ENCODE results near the gene MYPOP.

DNA sequence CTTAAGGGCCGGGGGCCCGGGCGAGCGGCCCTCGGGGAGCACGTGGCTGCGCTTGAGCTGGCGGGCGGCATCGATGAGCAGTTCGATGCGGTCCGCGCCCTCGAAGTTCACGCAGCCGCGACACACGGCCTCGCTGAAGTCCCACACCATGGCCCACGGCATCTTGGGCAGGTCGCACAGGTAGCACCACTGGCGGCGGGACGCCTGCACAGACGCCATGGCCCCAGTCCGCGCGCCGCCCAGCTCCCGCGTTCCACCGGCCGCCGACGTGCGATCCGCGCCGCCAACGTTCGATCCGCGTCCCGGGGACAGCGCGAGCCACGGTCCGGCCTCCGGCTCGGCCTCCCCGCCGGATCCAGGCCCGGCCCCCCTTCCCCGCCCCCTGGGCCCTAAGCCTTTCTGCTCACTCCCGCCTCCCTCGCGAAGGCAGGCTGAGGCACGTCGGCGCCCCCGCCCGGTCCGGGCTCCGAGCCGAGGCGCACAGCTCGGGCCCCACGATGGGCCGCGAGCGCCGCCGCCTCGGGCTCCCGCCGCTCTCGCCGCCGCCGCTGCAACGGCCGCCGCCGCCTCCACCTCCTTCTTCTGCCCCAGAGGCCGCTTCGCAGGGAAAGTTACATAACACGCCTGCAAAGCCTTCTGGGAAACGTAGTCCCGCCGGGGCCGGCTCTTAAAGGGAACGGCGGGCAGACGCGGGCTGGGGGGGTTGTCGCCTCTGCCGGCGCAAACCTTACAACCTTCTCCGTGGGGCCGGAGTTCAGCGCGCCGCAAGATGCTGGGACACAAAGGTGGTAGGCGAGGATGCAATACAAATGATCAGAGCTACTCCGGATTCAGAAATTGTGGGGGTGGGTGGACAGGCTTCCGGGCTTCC lies 16.6 kb downstream of the MYPOP start, which contains the start of gene IRF2BP1:
- TF ChIP-seq POLR2A (IDR thresholded peaks at IDR 0.05): peak; percentile 33 to 86
- TF ChIP-seq, protein P1, sequence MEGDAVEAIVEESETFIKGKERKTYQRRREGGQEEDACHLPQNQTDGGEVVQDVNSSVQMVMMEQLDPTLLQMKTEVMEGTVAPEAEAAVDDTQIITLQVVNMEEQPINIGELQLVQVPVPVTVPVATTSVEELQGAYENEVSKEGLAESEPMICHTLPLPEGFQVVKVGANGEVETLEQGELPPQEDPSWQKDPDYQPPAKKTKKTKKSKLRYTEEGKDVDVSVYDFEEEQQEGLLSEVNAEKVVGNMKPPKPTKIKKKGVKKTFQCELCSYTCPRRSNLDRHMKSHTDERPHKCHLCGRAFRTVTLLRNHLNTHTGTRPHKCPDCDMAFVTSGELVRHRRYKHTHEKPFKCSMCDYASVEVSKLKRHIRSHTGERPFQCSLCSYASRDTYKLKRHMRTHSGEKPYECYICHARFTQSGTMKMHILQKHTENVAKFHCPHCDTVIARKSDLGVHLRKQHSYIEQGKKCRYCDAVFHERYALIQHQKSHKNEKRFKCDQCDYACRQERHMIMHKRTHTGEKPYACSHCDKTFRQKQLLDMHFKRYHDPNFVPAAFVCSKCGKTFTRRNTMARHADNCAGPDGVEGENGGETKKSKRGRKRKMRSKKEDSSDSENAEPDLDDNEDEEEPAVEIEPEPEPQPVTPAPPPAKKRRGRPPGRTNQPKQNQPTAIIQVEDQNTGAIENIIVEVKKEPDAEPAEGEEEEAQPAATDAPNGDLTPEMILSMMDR (IDR thresholded peaks at IDR 0.05): peak in 3 of 5 experiments; percentile 9 to 57 (median 15)

All from tibial nerve (tissue), 3 donors.